NCI-H82 (cell line): ENCODE measurements around the gene GRIK3.
A peak's percentile ranks its signal among the peaks of the same experiment; 100 is the strongest.

Experiments used
- DNase-seq: peaks from one replicate; lab custom pipeline; 2025; lab: John Stamatoyannopoulos, UW

The GRIK3 gene

DNA sequence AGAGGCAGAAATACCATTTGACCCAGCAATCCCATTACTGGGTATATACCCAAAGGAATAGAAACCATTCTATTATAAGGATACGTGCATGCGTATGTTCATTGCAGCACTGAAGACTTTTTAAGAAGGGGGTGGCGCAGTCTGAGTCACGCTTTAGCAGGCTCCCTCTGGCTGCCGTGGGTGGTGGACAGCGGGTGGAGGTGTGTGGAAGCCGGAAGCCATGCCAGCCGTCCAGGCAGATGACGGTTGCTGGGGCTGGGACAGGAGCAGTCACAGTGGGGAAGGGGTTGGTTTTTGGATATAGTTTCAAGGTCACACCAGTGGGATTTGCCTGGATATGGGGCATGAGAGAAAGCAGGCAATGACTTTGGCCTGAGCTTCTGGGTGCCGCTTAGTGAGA lies 270.5 kb downstream of the GRIK3 start:
- DNase-seq = no peak

DNA sequence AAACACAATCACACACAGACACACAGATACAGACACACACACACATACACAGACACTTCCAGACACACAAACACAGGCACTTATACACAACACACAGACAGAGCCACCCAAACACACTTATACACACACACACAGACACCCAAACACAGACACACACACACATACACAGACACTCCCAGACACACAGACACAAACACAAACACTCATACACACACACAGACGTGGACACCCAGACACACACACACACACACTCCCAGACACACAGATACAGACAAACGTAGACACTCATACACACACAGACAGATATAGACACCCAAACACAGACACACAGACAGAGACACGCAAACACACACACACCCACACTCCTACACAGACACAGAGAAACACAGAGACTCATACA lies 272.1 kb downstream of the GRIK3 start:
- DNase-seq = no peak

DNA sequence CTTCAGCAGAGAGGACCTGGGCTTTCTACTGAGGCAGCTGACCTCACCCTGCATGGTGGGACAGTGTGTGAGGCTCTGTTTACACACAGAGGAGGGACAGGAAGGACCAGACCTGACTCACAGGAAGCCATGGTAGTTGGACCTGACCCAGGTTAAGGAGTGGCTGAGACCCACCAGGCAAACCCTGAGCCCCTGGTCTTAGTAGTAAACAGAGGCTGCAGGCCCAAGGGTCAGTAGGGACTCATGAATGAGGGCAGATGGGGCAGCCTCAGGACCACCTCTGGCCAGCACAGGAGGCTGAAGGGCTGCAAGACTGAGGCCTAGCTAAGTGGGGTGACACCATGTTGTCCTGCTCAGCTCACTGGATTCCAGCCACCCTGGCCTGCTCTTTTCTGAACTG lies 273.2 kb downstream of the GRIK3 start:
- DNase-seq = no peak

DNA sequence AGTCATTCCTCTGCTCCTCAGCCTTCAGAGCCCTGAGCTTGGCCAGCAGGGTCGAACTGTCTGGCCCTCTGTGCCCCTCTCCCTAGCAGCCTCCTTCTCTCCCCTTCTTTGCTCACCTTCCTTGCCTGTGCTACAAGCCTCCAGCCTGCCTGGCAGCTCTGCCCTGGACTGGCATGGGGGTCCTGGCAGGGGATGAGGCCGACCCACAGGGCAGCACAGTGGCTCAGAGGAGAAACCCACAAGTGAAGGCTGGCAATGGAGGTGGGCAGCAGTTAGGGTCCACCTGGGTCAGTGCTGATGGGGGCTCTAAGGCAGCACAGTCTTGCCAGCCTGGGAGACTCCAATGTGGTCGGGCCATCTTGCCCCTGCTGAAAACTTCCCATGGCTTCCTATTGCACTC lies 274.2 kb downstream of the GRIK3 start:
- no peak for DNase-seq

DNA sequence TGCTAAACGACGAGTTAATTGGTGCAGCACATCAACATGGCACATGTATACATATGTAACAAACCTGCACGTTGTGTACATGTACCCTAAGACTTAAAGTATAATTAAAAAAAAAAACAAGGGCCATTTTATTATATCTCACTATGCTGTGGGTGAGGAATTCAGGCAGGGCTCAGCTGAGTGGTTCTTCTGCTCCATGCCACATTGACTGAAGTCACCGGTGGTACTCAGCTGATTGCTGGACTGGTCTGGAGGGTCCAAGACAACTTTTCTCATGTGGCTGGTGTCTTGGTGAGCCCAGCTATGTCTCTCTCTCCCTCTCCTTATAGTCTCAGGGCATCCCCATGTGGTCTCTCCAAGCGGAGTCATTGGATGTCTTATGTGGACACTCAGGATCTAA lies 275.0 kb downstream of the GRIK3 start:
- no peak for DNase-seq

DNA sequence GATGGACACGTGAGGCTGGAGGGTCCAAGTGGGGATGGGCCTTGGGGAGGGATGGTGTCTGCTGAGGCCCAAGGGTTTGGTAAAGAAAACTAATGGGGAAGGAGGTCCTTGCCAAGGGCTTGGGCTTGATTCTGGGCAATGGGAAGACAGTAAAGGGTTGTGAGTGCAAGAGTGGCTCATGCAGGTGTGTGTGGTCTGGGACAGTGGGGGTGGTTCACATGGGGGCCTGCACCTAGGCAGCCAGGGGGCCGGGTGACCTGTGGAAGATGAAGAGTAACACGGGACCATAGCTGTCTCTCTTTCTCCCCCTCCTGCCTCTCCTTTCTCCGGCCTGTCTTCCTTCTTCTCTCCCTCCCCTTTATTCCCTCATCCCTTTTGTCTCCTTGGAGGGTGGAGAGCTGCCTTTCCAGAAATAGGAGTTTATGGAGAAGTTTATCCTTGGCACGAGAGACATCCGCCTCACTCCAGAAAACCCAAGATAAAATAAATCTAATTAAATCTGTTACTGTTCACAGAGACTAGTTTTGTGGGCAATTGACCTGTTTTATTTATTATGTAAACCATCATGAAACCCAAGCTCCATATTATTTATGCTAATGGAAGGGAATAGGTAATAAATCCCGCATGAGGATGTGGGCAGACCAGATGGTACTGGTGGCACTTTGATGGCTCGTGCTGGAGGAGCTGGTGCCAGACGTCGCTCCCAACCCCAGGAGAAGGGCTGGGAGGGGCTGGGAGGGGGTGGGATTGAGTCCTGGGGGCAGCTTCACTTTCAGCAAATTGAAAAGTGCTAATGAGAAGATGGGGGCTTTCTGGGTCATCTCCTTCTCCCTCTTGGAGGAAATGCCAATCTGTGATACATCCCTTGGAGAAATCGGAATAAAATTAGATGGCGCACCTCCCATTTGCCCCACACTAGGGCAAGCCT lies 278.7 kb downstream of the GRIK3 start:
- no peak for DNase-seq

DNA sequence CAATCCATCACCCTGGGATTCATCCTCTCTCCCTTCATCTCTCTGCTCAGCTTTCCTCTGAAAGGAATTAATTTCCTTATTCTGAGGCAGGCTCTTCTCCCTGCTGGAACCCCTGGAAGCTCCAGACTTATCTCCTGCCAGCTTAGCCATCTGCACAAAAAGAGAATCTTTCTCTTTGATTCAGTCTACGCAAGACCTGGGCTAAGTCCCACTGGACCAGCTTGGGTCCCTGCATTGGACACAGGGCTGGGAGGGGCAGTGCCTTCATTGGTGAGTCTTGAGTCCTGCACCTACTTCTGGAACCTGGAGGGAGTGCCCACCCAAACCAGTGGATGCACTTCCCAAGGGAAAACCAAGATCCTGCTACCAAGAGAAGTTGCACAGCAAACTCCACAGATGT lies 279.9 kb downstream of the GRIK3 start:
- DNase-seq = peak; percentile 40

DNA sequence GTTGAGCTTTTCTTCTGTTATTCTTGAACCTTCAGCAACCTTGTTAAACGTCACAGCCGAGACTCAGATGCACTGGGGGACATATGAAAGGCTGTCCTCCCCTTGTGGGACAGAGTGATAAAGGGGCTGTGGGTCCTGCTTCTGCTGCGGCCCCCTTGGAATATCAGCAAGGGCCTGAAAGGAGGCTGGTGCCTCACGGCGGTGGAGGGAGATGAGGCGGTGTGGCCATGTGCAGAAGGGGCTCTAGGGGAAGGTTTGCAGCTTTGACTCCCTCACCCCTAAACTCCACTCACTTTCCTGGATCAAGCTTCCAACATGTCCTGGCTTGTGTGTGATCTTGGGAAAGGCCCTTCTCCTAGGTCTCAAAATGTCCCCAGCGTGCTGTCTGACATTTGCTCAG lies 280.9 kb downstream of the GRIK3 start:
- no peak for DNase-seq

DNA sequence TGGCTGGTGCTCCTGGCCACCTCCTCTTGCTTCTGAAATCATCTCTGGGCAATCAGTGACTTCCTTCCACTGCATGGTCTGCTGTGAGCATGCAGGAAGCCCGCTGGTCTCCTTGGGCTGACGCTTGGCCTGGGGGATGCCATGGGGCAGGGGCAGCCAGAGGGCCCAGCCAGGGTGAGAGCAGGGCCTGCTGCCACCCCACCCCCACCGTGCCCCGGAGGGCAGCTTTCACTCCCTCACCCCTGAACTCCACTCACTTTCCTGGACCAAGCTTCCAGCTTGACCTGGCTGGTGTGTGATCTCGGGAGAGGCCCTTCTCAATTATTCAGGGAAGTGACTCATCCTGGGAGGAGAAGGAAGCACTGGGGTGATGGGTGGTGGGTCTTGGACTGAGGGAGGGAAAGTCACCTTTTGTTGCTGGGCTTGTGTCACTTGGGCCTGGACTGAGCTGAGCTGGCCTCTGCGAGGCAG lies 281.4 kb downstream of the GRIK3 start:
- DNase-seq = no peak

DNA sequence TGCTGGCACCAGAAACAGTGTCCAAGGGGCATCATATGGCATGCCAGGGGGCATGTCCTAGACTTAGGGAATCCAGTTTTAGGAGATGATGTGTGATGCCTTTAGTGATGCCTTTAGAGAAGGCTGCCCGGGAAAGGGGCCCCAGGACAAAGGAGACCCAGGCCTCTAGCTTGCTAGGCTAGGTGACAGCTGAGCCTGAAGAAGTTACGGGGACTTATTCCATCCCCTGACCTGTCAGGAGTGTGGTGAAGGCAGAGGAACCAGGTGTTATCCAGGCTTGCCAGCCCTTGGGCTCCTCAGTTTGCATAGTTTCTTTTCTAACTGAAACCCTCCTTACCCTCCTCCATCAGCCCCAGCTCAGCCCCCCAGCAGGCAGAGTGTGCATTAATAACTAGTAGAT lies 281.9 kb downstream of the GRIK3 start:
- DNase-seq = no peak

DNA sequence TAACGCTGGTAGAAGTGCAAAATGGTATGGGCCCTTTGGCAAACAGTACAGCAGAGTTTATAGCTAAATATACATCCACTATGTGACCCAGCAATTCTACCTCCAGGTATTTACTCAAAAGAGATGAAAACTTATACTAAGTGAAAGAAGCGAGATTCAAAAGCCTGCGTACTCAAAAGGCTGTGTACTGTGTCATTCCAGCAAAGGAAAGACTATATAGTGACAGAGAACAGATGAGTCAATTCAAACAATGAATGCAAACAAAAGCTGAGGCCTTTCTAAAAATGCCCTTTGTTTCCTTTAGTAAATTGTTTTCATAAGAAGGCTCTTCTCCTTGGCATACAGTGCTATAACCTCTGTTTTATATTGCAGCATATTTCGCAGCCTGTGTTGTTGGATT lies 282.8 kb downstream of the GRIK3 start:
- no peak for DNase-seq

DNA sequence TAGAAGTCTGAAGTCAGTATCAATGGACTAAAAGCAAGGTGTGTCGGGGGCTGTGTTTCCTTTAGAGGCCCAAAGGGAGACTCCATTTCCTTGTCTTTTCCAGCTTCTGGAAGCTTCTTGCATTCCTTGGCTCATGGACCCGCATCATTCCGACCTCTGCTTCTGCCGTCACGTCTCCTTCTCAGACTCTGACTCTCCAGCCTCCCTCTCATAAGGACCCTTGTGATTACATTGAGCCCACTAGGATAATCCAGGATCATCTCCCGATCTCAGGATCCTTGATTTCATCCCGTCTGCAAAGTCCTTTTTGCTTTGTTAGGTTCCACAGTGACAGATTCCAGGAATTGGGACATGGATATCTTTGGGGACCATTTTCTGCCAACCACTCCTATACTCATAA lies 285.8 kb downstream of the GRIK3 start:
- peak; percentile 88 for DNase-seq
